Measurements from ENCODE around the gene AKTIP. TPM values are rescaled to one million over a fixed set of nuclear protein-coding genes. Genes with fewer than 3 reads are reported as not detected.

The AKTIP gene
- total RNA-seq, 4 donors from 2014 or later = 54.0 to 65.6 (median 61.8) TPM

DNA sequence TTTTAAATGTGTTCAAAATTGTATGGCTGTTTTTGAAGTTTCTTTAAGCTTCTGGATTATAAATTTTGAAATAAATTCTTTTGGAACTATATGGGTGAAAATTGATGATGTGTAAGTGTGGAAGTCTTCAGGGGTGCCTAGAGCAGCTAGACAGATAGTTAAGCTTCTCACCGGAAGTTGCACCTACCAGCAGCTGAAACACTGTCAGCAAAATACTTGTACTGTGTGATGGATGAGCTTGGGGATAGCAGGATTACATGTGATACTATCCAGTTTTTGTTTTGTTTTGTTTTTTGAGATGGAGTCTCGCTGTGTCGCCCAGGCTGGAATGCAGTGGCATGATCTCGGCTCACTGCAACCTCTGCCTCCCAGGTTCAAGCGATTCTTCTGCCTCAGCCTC, 49.1 kb downstream of the AKTIP start:
- no peaks in the 10 kb centered on the region for H3K4me1 ChIP-seq
- H3K27ac ChIP-seq = no peak overlapping the region
- no peak overlapping the region for H3K4me3 ChIP-seq (replicated peaks in 1 of 3)
- no peaks in the 10 kb centered on the region for H3K27me3 ChIP-seq
- no peaks in the 10 kb centered on the region for H3K9me3 ChIP-seq
- H3K36me3 ChIP-seq = peaks cover 25 to 56% of the 10 kb centered on the region in 2 donors
- intact Hi-C loops (cut with DNase I) = no loop called here
- DNase-seq = no peak
- 94% methylated on average over 5 of the region's 5 CpGs for whole genome bisulfite sequencing, 2 donors
- no peak for TF ChIP-seq POLR2A (IDR thresholded peaks at IDR 0.05)
- TF ChIP-seq CTCF (IDR thresholded peaks at IDR 0.05) = no peak

DNA sequence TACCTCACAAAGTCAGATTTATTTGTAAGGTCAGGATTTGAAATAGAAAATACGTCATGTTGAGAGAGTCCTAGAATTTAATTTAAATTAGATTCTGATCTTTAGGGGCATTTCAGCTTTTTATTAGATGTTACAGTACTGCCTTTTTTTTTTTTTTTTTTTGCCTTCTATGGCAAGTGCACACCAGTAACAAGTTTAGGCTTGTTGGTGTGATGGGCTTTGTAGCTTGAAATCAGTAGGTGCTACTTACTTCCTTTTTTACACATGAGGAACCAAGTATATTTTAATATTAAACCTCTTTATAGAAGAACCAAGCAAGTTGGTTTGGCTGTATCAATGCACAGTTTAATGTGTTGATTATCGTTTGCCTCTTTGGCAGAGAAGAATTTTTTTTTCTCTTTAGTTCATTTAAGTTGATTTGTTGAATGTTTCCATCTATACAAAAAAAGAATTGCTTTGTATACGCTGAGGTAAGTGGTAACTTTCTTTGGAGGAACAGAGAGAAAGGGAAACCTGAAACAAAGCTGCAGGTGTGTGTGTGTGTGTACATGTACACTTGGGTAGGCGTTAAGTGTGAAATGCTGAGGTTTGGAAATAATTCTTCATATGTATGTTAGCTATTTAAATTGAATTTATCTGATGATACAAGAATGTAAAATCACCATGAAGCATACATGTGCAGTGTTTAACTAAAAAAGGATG, 53.0 kb downstream of the AKTIP start:
- intact Hi-C loops (cut with DNase I) = no loop called here
- Histone ChIP-seq H3K4me3 (replicated peaks in 1 of 3) (no peak overlapping the region), H3K27ac (no peak overlapping the region), H3K9me3 (no peaks in the 10 kb centered on the region), H3K36me3 (peaks cover 12 to 31% of the 10 kb centered on the region in 2 donors), H3K4me1 (no peaks in the 10 kb centered on the region), H3K27me3 (no peaks in the 10 kb centered on the region)
- WGBS, 2 donors = 93 to 96% methylated on average over 4 of the region's 4 CpGs
- DNase-seq = no peak
- TF ChIP-seq CTCF (IDR thresholded peaks at IDR 0.05) = no peak
- TF ChIP-seq POLR2A (IDR thresholded peaks at IDR 0.05) = no peak

DNA sequence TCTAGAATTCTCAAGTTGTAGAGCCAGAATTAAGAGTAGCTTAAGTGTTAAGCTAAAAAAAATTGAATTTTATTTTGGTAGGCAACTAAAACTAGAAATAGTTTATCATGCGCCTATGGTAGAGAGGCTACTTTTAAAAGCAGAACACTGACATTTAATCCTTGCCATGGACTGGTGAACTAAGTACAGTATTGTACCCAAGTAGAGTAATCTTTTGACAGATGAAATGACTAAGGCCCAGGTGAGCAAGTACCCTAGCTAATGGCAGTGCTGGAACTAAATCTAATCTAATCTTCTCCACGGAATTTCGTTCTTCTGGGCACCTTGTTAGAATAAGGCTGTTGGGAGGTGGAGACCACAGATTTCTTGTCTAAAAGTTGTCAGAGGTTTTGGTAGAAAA, 56.9 kb downstream of the AKTIP start:
- TF ChIP-seq CTCF (IDR thresholded peaks at IDR 0.05) (no peak), POLR2A (IDR thresholded peaks at IDR 0.05) (no peak)
- 63 to 92% methylated on average over 3 of the region's 3 CpGs for WGBS, 2 donors
- no peak for DNase-seq
- Histone ChIP-seq H3K4me3 (replicated peaks in 1 of 3) (no peak overlapping the region), H3K9me3 (no peaks in the 10 kb centered on the region), H3K36me3 (peaks cover 2 to 19% of the 10 kb centered on the region in 2 donors), H3K27me3 (no peaks in the 10 kb centered on the region), H3K4me1 (no peaks in the 10 kb centered on the region), H3K27ac (no peak overlapping the region)
- intact Hi-C loops (cut with DNase I) = no loop called here

- no peak for TF ChIP-seq CTCF (IDR thresholded peaks at IDR 0.05)
- TF ChIP-seq POLR2A (IDR thresholded peaks at IDR 0.05) = no peak
- whole genome bisulfite sequencing, 2 donors = 94 to 95% methylated on average over 5 of the region's 5 CpGs
- no peaks in the 10 kb centered on the region for H3K27me3 ChIP-seq
- H3K27ac ChIP-seq = no peak overlapping the region
- H3K36me3 ChIP-seq = peaks cover 0 to 19% of the 10 kb centered on the region in 2 donors
- DNase-seq = no peak
- no peaks in the 10 kb centered on the region for H3K4me1 ChIP-seq
- H3K4me3 ChIP-seq (replicated peaks in 1 of 3) = no peak overlapping the region
- no peaks in the 10 kb centered on the region for H3K9me3 ChIP-seq
- intact Hi-C loops (cut with DNase I) = no loop called here
These were observed 57.5 kb downstream of the AKTIP start for GRCh38 chr16:53445534-53445933.

Small RNA genes lying within 50 kb of the gene (small RNA-seq; reads per million reads assigned to genes)
- gene RNU6-1153P = not detected

Other genes with a start within 250 kb of the AKTIP start
- 100 to 1,000 TPM; 110 to 166 (median 145) TPM for gene RBL2, start 68.7 kb downstream of the AKTIP start, total RNA-seq
- gene RPGRIP1L, start 200.7 kb upstream of the AKTIP start, total RNA-seq = 10 to 100 TPM in 2 of 4 donors, 1 to 10 TPM in 2; 7.3 to 14.5 (median 11.0) TPM
- gene FTO, start 200.9 kb upstream of the AKTIP start, total RNA-seq = 100 to 1,000 TPM; 125 to 182 (median 164) TPM

Measured in thyroid gland (tissue), 4 donors.